Measurements from ENCODE around the gene PAQR5.

The PAQR5 gene

GRCh38 chr15:69351884-69352283 lies 53.2 kb downstream of the PAQR5 start:
- no peaks in the 10 kb centered on the region for H3K36me3 ChIP-seq (ENCODE audit: insufficient read depth, low read length)
- no peak overlapping the region for H2AFZ ChIP-seq (ENCODE audit: low read length)
- H3K9ac ChIP-seq (ENCODE audit: low read length): no peak overlapping the region
- H3K4me2 ChIP-seq (ENCODE audit: low read length): no peak overlapping the region
- no peaks in the 10 kb centered on the region for H3K27me3 ChIP-seq (ENCODE audit: insufficient read depth, low read length)
- no peaks in the 10 kb centered on the region for H3F3A ChIP-seq (ENCODE audit: insufficient read depth, low read length)
- H4K20me1 ChIP-seq (ENCODE audit: insufficient read depth, low read length): no peaks in the 10 kb centered on the region
- no peak for TF ChIP-seq EZH2 (IDR thresholded peaks at IDR 0.05; ENCODE audit: borderline replicate concordance, low read length)
- TF ChIP-seq CTCF (IDR thresholded peaks at IDR 0.05; ENCODE audit: low read length): no peak
- no peak overlapping the region for H3K27ac ChIP-seq (ENCODE audit: low read depth, low read length, poor library complexity, severe bottlenecking)
- no peaks in the 10 kb centered on the region for H3K9me3 ChIP-seq (ENCODE audit: low read length)
- H3K4me1 ChIP-seq (ENCODE audit: insufficient read depth, low read length, severe bottlenecking): no peaks in the 10 kb centered on the region
- H3K9me2 ChIP-seq (ENCODE audit: low read depth, low read length): no peaks in the 10 kb centered on the region
- no peak overlapping the region for H3K4me3 ChIP-seq (ENCODE audit: low read depth, low read length, poor library complexity, severe bottlenecking)
- no peaks in the 10 kb centered on the region for H3K79me2 ChIP-seq (ENCODE audit: insufficient read depth, low read length)

GRCh38 chr15:69357773-69358771 lies 59.4 kb downstream of the PAQR5 start:
- no peaks in the 10 kb centered on the region for H3K27me3 ChIP-seq (ENCODE audit: insufficient read depth, low read length)
- no peaks in the 10 kb centered on the region for H3K36me3 ChIP-seq (ENCODE audit: insufficient read depth, low read length)
- H2AFZ ChIP-seq (ENCODE audit: low read length): no peak overlapping the region
- no peak overlapping the region for H3K4me2 ChIP-seq (ENCODE audit: low read length)
- H3K9me2 ChIP-seq (ENCODE audit: low read depth, low read length): no peaks in the 10 kb centered on the region
- H3F3A ChIP-seq (ENCODE audit: insufficient read depth, low read length): no peaks in the 10 kb centered on the region
- no peaks in the 10 kb centered on the region for H3K9me3 ChIP-seq (ENCODE audit: low read length)
- no peak overlapping the region for H3K4me3 ChIP-seq (ENCODE audit: low read depth, low read length, poor library complexity, severe bottlenecking)
- H3K9ac ChIP-seq (ENCODE audit: low read length): no peak overlapping the region
- no peaks in the 10 kb centered on the region for H4K20me1 ChIP-seq (ENCODE audit: insufficient read depth, low read length)
- H3K79me2 ChIP-seq (ENCODE audit: insufficient read depth, low read length): no peaks in the 10 kb centered on the region
- no peak for TF ChIP-seq CTCF (IDR thresholded peaks at IDR 0.05; ENCODE audit: low read length)
- no peak for TF ChIP-seq EZH2 (IDR thresholded peaks at IDR 0.05; ENCODE audit: borderline replicate concordance, low read length)
- no peaks in the 10 kb centered on the region for H3K4me1 ChIP-seq (ENCODE audit: insufficient read depth, low read length, severe bottlenecking)
- H3K27ac ChIP-seq (ENCODE audit: low read depth, low read length, poor library complexity, severe bottlenecking): no peak overlapping the region

GRCh38 chr15:69358850-69359249 lies 60.1 kb downstream of the PAQR5 start:
- H3K4me1 ChIP-seq (ENCODE audit: insufficient read depth, low read length, severe bottlenecking): no peaks in the 10 kb centered on the region
- no peaks in the 10 kb centered on the region for H3K27me3 ChIP-seq (ENCODE audit: insufficient read depth, low read length)
- no peaks in the 10 kb centered on the region for H3K9me3 ChIP-seq (ENCODE audit: low read length)
- TF ChIP-seq CTCF (IDR thresholded peaks at IDR 0.05; ENCODE audit: low read length) (no peak), EZH2 (IDR thresholded peaks at IDR 0.05; ENCODE audit: borderline replicate concordance, low read length) (no peak)
- H2AFZ ChIP-seq (ENCODE audit: low read length): no peak overlapping the region
- H3F3A ChIP-seq (ENCODE audit: insufficient read depth, low read length): no peaks in the 10 kb centered on the region
- no peak overlapping the region for H3K9ac ChIP-seq (ENCODE audit: low read length)
- H3K4me3 ChIP-seq (ENCODE audit: low read depth, low read length, poor library complexity, severe bottlenecking): no peak overlapping the region
- H3K36me3 ChIP-seq (ENCODE audit: insufficient read depth, low read length): no peaks in the 10 kb centered on the region
- H3K4me2 ChIP-seq (ENCODE audit: low read length): no peak overlapping the region
- no peaks in the 10 kb centered on the region for H3K79me2 ChIP-seq (ENCODE audit: insufficient read depth, low read length)
- no peaks in the 10 kb centered on the region for H3K9me2 ChIP-seq (ENCODE audit: low read depth, low read length)
- H4K20me1 ChIP-seq (ENCODE audit: insufficient read depth, low read length): no peaks in the 10 kb centered on the region
- no peak overlapping the region for H3K27ac ChIP-seq (ENCODE audit: low read depth, low read length, poor library complexity, severe bottlenecking)

Measured in OCI-LY1 (cell line).